Effector memory CD4-positive, alpha-beta T cell (primary cell): Measurements from ENCODE around the gene FRMPD3.

Experiments used
- DNase-seq, 3 donors: peaks; one replicate each; pipeline ENCODE4 v3.0.0-alpha.2; 2020
- H3K27ac ChIP-seq: 2 replicates; pipeline ENCODE4 v1.7.0; 2013; ENCODE audit warnings: mild to moderate bottlenecking, low read length, moderate library complexity; ENCODE audit not compliant: insufficient read depth, poor library complexity, severe bottlenecking
- H3K27me3 ChIP-seq: replicated peaks from 2 replicates; pipeline ENCODE4 v1.7.0; 2013; ENCODE audit warnings: mild to moderate bottlenecking, low read length; ENCODE audit not compliant: insufficient read depth, control insufficient read depth, poor library complexity, severe bottlenecking
- H3K36me3 ChIP-seq: 2 replicates; pipeline ENCODE4 v1.7.0; 2013; ENCODE audit warnings: mild to moderate bottlenecking, low read length, moderate library complexity; ENCODE audit not compliant: control insufficient read depth, insufficient read depth
- H3K4me1 ChIP-seq: 2 replicates; pipeline ENCODE4 v1.7.0; 2013; ENCODE audit warnings: low read length, mild to moderate bottlenecking; ENCODE audit not compliant: control insufficient read depth, insufficient read depth, poor library complexity, severe bottlenecking
- H3K4me3 ChIP-seq: 2 replicates; pipeline ENCODE4 v1.7.0; 2013; ENCODE audit warnings: low read length, low read depth, mild to moderate bottlenecking; ENCODE audit not compliant: insufficient read depth, poor library complexity, severe bottlenecking
- H3K9me3 ChIP-seq: 2 replicates; pipeline ENCODE4 v1.7.0; 2013; ENCODE audit warnings: mild to moderate bottlenecking, low read length, moderate library complexity; ENCODE audit not compliant: control insufficient read depth

The FRMPD3 gene

GRCh38 chrX:107448625-107448997 lies 841 bp upstream of the FRMPD3 start:
- Histone ChIP-seq H3K9me3 (no peaks in the 10 kb centered on the region), H3K4me1 (no peaks in the 10 kb centered on the region), H3K27me3 (no peaks in the 10 kb centered on the region), H3K4me3 (no peak overlapping the region), H3K27ac (no peak overlapping the region), H3K36me3 (no peaks in the 10 kb centered on the region)
- DNase-seq, result no peak

DNA sequence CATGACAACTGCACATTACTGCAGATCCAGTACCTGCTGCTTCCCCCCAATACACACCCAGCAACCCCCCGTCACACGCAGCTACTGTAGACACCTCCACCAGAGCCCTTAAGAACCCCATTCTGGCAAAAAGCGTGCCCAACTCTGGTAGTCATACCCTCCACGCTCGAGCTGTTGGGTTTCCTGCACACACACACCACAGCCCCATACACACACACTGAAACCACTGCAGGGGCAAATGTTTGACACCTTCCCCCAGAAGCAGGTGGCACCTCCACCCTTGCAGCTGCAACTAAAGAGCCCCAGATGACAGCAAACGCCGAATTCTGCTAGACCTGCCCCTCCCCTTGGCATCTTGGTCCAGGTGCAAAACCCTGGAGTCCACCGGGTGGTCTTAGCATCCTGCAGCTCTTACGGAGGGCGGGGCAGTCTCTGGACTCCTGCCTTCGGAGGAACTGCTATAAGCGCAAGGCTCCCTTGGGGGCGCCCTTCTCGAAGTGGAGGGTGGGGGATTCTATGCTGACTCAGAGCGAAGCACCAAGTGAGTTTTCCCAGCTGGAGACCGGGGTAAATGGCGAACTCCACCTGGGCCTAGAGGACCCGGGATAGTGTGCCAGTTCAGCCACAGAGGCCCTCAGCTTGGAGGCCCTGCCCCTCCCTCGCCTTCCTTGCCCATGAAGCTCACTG lies 1.5 kb downstream of the FRMPD3 start:
- no peaks in the 10 kb centered on the region for H3K27me3 ChIP-seq
- H3K27ac ChIP-seq, result no peak overlapping the region
- H3K9me3 ChIP-seq, result no peaks in the 10 kb centered on the region
- H3K4me3 ChIP-seq, result no peak overlapping the region
- no peak for DNase-seq
- no peaks in the 10 kb centered on the region for H3K4me1 ChIP-seq
- H3K36me3 ChIP-seq, result no peaks in the 10 kb centered on the region

DNA sequence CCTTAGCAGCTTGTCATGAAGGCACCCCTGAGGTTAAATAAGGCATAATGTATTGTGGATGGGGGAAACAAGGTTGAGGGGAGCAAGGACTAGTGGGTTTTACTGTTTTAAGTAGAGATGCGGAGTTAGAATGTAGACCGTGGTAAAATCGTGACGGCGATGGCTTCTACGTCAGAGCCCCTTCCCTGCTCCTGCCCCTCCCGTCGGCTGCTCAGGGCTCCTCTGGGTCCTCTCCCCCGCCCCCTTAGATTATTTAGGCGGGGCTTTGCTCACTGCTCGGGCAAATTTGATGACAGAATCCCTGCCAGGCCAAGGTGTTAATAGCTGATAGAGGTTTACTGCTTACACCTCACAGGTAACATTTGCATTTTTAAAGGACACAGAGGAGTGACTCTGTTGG lies 2.3 kb downstream of the FRMPD3 start:
- no peak for DNase-seq

DNA sequence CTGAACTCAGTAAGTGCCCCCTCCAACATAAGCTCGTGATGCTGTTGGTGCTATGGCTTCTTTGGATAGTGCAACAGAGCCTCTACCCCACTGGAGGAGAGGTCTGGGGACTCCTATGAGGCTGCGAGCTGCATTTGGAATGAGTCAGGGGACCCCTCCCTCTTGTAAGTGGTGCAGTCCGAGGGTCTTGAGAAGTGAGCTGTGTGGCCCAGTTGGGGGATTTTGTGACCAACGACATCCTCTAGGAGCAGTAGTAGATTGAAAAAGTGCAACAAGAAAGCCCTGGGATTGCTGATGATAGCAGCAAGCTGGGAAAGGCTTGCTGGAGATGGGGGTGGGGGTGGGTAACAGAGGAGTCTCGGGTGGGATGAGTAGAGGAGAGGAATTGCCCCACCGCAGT lies 3.1 kb downstream of the FRMPD3 start:
- DNase-seq, result no peak
- Histone ChIP-seq H3K27ac (no peak overlapping the region), H3K36me3 (no peaks in the 10 kb centered on the region), H3K9me3 (no peaks in the 10 kb centered on the region), H3K4me3 (no peak overlapping the region), H3K4me1 (no peaks in the 10 kb centered on the region), H3K27me3 (no peaks in the 10 kb centered on the region)

More for the DNA sequence above, 2.3 kb downstream of the FRMPD3 start:
- Histone ChIP-seq H3K4me3 (no peak overlapping the region), H3K27ac (no peak overlapping the region), H3K9me3 (no peaks in the 10 kb centered on the region), H3K36me3 (no peaks in the 10 kb centered on the region), H3K27me3 (no peaks in the 10 kb centered on the region), H3K4me1 (no peaks in the 10 kb centered on the region)

- Histone ChIP-seq H3K4me1 (no peaks in the 10 kb centered on the region), H3K9me3 (no peaks in the 10 kb centered on the region), H3K36me3 (no peaks in the 10 kb centered on the region), H3K27me3 (no peaks in the 10 kb centered on the region), H3K27ac (no peak overlapping the region), H3K4me3 (no peak overlapping the region)
- DNase-seq, result no peak
These were observed 4.8 kb downstream of the FRMPD3 start for GRCh38 chrX:107454302-107454701.

GRCh38 chrX:107457289-107457688 lies 7.8 kb downstream of the FRMPD3 start:
- Histone ChIP-seq H3K36me3 (no peaks in the 10 kb centered on the region), H3K4me1 (no peaks in the 10 kb centered on the region), H3K4me3 (no peak overlapping the region), H3K27me3 (no peaks in the 10 kb centered on the region), H3K9me3 (no peaks in the 10 kb centered on the region), H3K27ac (no peak overlapping the region)
- no peak for DNase-seq

DNA sequence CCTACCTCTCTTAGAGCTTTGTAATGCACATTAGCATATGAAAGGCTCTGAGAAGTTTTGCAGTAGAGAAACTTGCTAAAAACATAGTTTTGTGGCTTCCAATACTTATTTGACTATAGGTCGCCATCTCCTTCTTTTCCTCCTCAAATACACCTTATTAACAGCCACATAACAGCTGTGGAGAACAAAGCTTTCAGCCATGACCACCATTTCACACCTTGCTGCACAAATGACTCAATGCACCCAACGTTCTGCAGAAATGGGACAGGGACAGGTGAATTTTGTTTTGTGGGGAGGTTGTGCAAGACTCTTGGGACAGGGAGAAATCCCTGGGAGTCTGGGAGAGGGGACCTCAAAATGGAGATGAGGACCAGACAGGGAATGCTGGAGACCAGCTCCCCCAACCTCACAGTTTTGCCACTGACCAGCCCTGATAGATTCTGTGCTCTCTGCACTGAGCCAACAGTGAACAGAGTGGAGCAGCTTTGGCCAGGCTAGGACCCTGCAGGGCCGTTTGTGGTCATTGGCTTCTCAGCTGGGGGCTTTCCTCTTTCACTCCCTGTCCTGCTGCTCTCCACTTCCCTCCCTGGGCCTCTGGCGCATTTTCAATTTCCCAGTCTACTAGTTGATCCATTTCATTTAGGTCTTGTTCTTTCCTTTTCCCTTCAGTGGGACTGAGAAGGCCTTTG lies 16.6 kb downstream of the FRMPD3 start:
- Histone ChIP-seq H3K27ac (no peak overlapping the region), H3K27me3 (no peaks in the 10 kb centered on the region), H3K4me1 (no peaks in the 10 kb centered on the region), H3K36me3 (no peaks in the 10 kb centered on the region), H3K4me3 (no peak overlapping the region), H3K9me3 (no peaks in the 10 kb centered on the region)
- DNase-seq, result no peak

DNA sequence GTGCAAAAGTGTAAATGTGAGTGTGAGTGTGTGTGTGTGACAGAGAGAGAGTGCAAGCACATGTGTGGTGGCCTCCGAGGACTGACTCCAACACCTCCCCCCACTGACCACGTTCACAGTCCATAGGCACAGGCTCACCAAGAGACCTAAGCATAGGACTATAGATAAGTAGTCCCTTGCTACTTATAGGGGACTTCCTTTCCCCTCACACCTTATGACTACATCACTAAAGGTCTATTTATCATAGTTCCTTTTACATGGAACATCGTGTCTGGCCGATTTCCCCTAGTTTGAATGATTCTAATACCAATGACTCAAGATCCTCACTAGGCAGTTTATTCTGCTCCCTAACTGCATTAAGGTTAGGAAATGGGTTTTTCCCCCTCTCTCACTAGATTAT lies 17.8 kb downstream of the FRMPD3 start:
- DNase-seq, result no peak
- Histone ChIP-seq H3K4me1 (no peaks in the 10 kb centered on the region), H3K4me3 (no peak overlapping the region), H3K27me3 (no peaks in the 10 kb centered on the region), H3K9me3 (no peaks in the 10 kb centered on the region), H3K27ac (no peak overlapping the region), H3K36me3 (no peaks in the 10 kb centered on the region)

DNA sequence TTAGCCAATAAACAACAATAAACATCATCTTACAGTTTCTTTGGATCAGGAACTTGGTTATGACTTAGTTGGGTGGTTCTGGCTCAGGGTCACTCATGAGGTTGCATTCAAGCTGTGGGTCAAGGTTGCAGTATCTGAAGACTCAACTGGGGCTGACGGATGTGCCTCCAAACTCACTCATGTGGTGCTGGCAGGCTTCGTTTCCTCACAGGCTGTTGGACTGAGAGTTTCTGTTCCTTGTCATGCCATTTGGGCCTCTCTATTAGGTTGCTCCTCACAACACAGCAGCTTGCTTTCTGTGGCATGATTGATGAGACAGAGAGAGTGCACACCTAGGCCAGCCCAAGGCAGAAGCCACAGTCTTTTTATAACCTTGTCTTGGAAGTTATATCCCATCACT lies 20.7 kb downstream of the FRMPD3 start:
- Histone ChIP-seq H3K36me3 (no peaks in the 10 kb centered on the region), H3K27me3 (no peaks in the 10 kb centered on the region), H3K9me3 (no peaks in the 10 kb centered on the region), H3K27ac (no peak overlapping the region), H3K4me3 (no peak overlapping the region), H3K4me1 (no peaks in the 10 kb centered on the region)
- no peak for DNase-seq

- Histone ChIP-seq H3K9me3 (no peaks in the 10 kb centered on the region), H3K4me3 (no peak overlapping the region), H3K27ac (no peak overlapping the region), H3K36me3 (no peaks in the 10 kb centered on the region), H3K4me1 (no peaks in the 10 kb centered on the region), H3K27me3 (no peaks in the 10 kb centered on the region)
- no peak for DNase-seq
These were observed 21.5 kb downstream of the FRMPD3 start for GRCh38 chrX:107470971-107471370.
